Activated naive CD4-positive, alpha-beta T cell treated with anti-CD3 and anti-CD28 coated beads, Interleukin-2, amount 50 U/mL, for 72 hours (primary cell): ENCODE data around the gene PRKN. TPM values are rescaled to one million over a fixed set of nuclear protein-coding genes. Genes with fewer than 3 reads are reported as not detected.
"Not testable (repeated sequence)": the region's sequence is repeated elsewhere in the genome, so short reads cannot be mapped to it uniquely, and the experiment has no call there.

Source experiments
- ATAC-seq, 2 donors: fragments of 150-1000 bp; cut with Tn5 transposase; 2 replicates each; pipeline ENCODE4 v1.10.0; 2021; ENCODE audit warnings: mild to moderate bottlenecking in 2 of 2, moderate library complexity in 2 of 2
- DNase-seq, 2 donors: peaks; one replicate each; pipeline ENCODE4 v3.0.0; 2021 to 2022; ENCODE audit warnings: low spot score in 2 of 2
- H3K27ac Mint-ChIP-seq, 2 donors: one replicate each; pipeline ENCODE4 v1.8.0; 2022; ENCODE audit warnings: mild to moderate bottlenecking in 2 of 2, mixed read lengths in 2 of 2
- H3K36me3 Mint-ChIP-seq, 2 donors: one replicate each; pipeline ENCODE4 v1.8.0; 2022; ENCODE audit warnings: mixed read lengths in 2 of 2
- H3K9me3 Mint-ChIP-seq, 2 donors: one replicate each; pipeline ENCODE4 v1.8.0; 2022; ENCODE audit warnings: mixed read lengths in 2 of 2
- total RNA-seq, 2 donors: library from RNA; stranded (reverse); gene quantifications; one replicate each; pipeline ENCODE4 v1.2.3, GENCODE V29; 2022

The PRKN gene
- total RNA-seq, 2 donors from 2014 or later = 0.57 to 4.1 TPM

GRCh38 chr6:161870236-161870901 lies 857.2 kb downstream of the PRKN start:
- Mint-ChIP-seq H3K9me3 (peaks cover 0 to 4% of the 10 kb centered on the region in 2 donors), H3K27ac (no peak overlapping the region), H3K36me3 (no peaks in the 10 kb centered on the region)
- no peak for ATAC-seq
- DNase-seq = no peak

- H3K36me3 Mint-ChIP-seq = no peaks in the 10 kb centered on the region
- no peak overlapping the region for H3K27ac Mint-ChIP-seq
- ATAC-seq = no peak
- DNase-seq = no peak
- peaks cover 0 to 4% of the 10 kb centered on the region in 2 donors for H3K9me3 Mint-ChIP-seq
Measured at GRCh38 chr6:161869491-161869890, 858.1 kb downstream of the PRKN start.

- Mint-ChIP-seq H3K27ac (no peak overlapping the region), H3K36me3 (no peaks in the 10 kb centered on the region), H3K9me3 (peaks cover 3 to 4% of the 10 kb centered on the region in 2 donors)
- DNase-seq = no peak
- no peak for ATAC-seq
Measured at GRCh38 chr6:161866570-161866969, 861.0 kb downstream of the PRKN start.

- not testable (repeated sequence) for DNase-seq, ATAC-seq, H3K36me3 Mint-ChIP-seq, H3K9me3 Mint-ChIP-seq
- H3K27ac Mint-ChIP-seq = peak overlapping the region in 1 of 2 donors; percentile 22
Measured at GRCh38 chr6:161861061-161861460, 866.5 kb downstream of the PRKN start.

GRCh38 chr6:161853657-161854056 lies 873.9 kb downstream of the PRKN start:
- DNase-seq (no peak), ATAC-seq (no peak)
- Mint-ChIP-seq H3K36me3 (no peaks in the 10 kb centered on the region), H3K27ac (no peak overlapping the region), H3K9me3 (no peaks in the 10 kb centered on the region)

- H3K27ac Mint-ChIP-seq, DNase-seq, ATAC-seq, H3K9me3 Mint-ChIP-seq, H3K36me3 Mint-ChIP-seq: not testable (repeated sequence)
Measured at GRCh38 chr6:161851486-161851885, 876.1 kb downstream of the PRKN start.

GRCh38 chr6:161850562-161850961 lies 877.0 kb downstream of the PRKN start:
- Mint-ChIP-seq H3K36me3 (no peaks in the 10 kb centered on the region), H3K27ac (no peak overlapping the region), H3K9me3 (no peaks in the 10 kb centered on the region)
- no peak for ATAC-seq
- no peak for DNase-seq

- H3K27ac Mint-ChIP-seq = no peak overlapping the region
- H3K9me3 Mint-ChIP-seq = no peaks in the 10 kb centered on the region
- no peaks in the 10 kb centered on the region for H3K36me3 Mint-ChIP-seq
- no peak for DNase-seq
- ATAC-seq = no peak
Measured at GRCh38 chr6:161847628-161848027, 879.9 kb downstream of the PRKN start.

GRCh38 chr6:161844804-161845203 lies 882.8 kb downstream of the PRKN start:
- no peaks in the 10 kb centered on the region for H3K36me3 Mint-ChIP-seq
- no peak overlapping the region for H3K27ac Mint-ChIP-seq

GRCh38 chr6:161843066-161843465 lies 884.5 kb downstream of the PRKN start:
- ATAC-seq (no peak), DNase-seq (no peak)
- H3K9me3 Mint-ChIP-seq = no peaks in the 10 kb centered on the region
- no peaks in the 10 kb centered on the region for H3K36me3 Mint-ChIP-seq
- no peak overlapping the region for H3K27ac Mint-ChIP-seq

More at GRCh38 chr6:161844804-161845203, 882.8 kb downstream of the PRKN start:
- DNase-seq (no peak), ATAC-seq (no peak)
- no peaks in the 10 kb centered on the region for H3K9me3 Mint-ChIP-seq

- DNase-seq (no peak), ATAC-seq (no peak)
- Mint-ChIP-seq H3K9me3 (no peaks in the 10 kb centered on the region), H3K36me3 (no peaks in the 10 kb centered on the region), H3K27ac (no peak overlapping the region)
Measured at GRCh38 chr6:161840380-161840779, 887.2 kb downstream of the PRKN start.

- ATAC-seq (no peak), DNase-seq (no peak)
- no peaks in the 10 kb centered on the region for H3K9me3 Mint-ChIP-seq
- no peak overlapping the region for H3K27ac Mint-ChIP-seq
- no peaks in the 10 kb centered on the region for H3K36me3 Mint-ChIP-seq
Measured at GRCh38 chr6:161838306-161839035, 889.1 kb downstream of the PRKN start.

- Mint-ChIP-seq H3K36me3 (no peaks in the 10 kb centered on the region), H3K27ac (no peak overlapping the region), H3K9me3 (no peaks in the 10 kb centered on the region)
- DNase-seq (no peak), ATAC-seq (no peak)
Measured at GRCh38 chr6:161837854-161838253, 889.7 kb downstream of the PRKN start.

- Mint-ChIP-seq H3K36me3 (no peaks in the 10 kb centered on the region), H3K27ac (no peak overlapping the region), H3K9me3 (no peaks in the 10 kb centered on the region)
- no peak for DNase-seq
- ATAC-seq = no peak
Measured at GRCh38 chr6:161837449-161837735, 890.2 kb downstream of the PRKN start.

GRCh38 chr6:161836643-161837448 lies 890.7 kb downstream of the PRKN start:
- DNase-seq (no peak), ATAC-seq (no peak)
- no peak overlapping the region for H3K27ac Mint-ChIP-seq
- H3K36me3 Mint-ChIP-seq = no peaks in the 10 kb centered on the region
- H3K9me3 Mint-ChIP-seq = no peaks in the 10 kb centered on the region

- Mint-ChIP-seq H3K36me3 (no peaks in the 10 kb centered on the region), H3K9me3 (no peaks in the 10 kb centered on the region), H3K27ac (no peak overlapping the region)
- DNase-seq (no peak), ATAC-seq (no peak)
Measured at GRCh38 chr6:161835500-161836215, 891.9 kb downstream of the PRKN start.

- Mint-ChIP-seq H3K9me3 (no peaks in the 10 kb centered on the region), H3K36me3 (no peaks in the 10 kb centered on the region), H3K27ac (no peak overlapping the region)
- ATAC-seq = no peak
- no peak for DNase-seq
Measured at GRCh38 chr6:161834426-161834825, 893.1 kb downstream of the PRKN start.
